Body of pancreas (tissue), 4 donors: ENCODE data around the gene LHFPL3. TPM values are rescaled to one million over a fixed set of nuclear protein-coding genes. Genes with fewer than 3 reads are reported as not detected.

ENCODE experiments used
- ATAC-seq: fragments of 150-250 bp; one replicate; pipeline ENCODE4 v1.9.1; 2016
- DNase-seq, 4 donors: peaks; one replicate each; pipeline ENCODE4 v3.0.0-alpha.2; 2019
- H3K27ac ChIP-seq, 4 donors: fragments of 200-600 bp; sonication (generic); 1 replicate in 3 of 4; 2 replicates in 1 of 4; pipeline versions ENCODE4 v1.5.1 to v1.6.1; 2016 to 2019; ENCODE audit warnings: mild to moderate bottlenecking in 1 of 4, mixed read lengths in 1 of 4, moderate library complexity in 1 of 4
- H3K27me3 ChIP-seq, 2 donors: fragments of 200-600 bp; sonication (generic); one replicate each; pipeline ENCODE4 v1.6.0; 2016; ENCODE audit warnings: mild to moderate bottlenecking in 1 of 2
- H3K36me3 ChIP-seq, 2 donors: fragments of 200-600 bp; sonication (generic); replicated peaks in 1 of 2; 2 replicates each; pipeline ENCODE4 v1.5.1; 2016; ENCODE audit warnings: low read depth in 2 of 2; ENCODE audit not compliant: insufficient read depth in 1 of 2
- H3K4me1 ChIP-seq: fragments of 200-600 bp; sonication (generic); one replicate; pipeline ENCODE4 v1.6.0; 2016
- H3K4me3 ChIP-seq, 2 donors: fragments of 200-600 bp; sonication (generic); 1 replicate in 1 of 2; 2 replicates in 1 of 2; pipeline ENCODE4 v1.5.1; 2016 to 2019
- H3K9me3 ChIP-seq, 3 donors: fragments of 200-600 bp; sonication (generic); 1 replicate in 2 of 3; 2 replicates in 1 of 3; pipeline ENCODE4 v1.5.1; 2016
- POLR2A ChIP-seq, 3 donors: fragments of 450-650 bp; IDR thresholded peaks; one replicate each; pipeline ENCODE4 v1.6.1; 2016; ENCODE audit warnings: antibody characterized with exemption in 3 of 3, mild to moderate bottlenecking in 2 of 3
- WGBS, 2 donors: methylation state at CpG; one replicate each; pipeline ENCODE4 v1.1.5; 2017; 5-methylcytosine and 5-hydroxymethylcytosine counted together
- intact Hi-C: fragments of 100-400 bp; cut with DNase I; formaldehyde crosslinking; loops from one replicate; pipeline ENCODE4 v1.15.1; 2023
- total RNA-seq, 2 donors: library from RNA; depleted of rRNA; stranded (reverse); fragments of >200 nt; gene quantifications; one replicate each; pipeline ENCODE4 v1.1.0, GENCODE V29; 2016
- TF ChIP-seq, protein P1 (sequence below), 7 experiments: fragments of 450-650 bp in 4 of 7; fragments of 200-600 bp in 3 of 7; sonication (generic) in 3 of 7; IDR thresholded peaks; one replicate each; pipeline ENCODE4 v1.5.1; 2016 to 2019; ENCODE audit warnings: antibody characterized with exemption in 7 of 7

The LHFPL3 gene
- total RNA-seq, 2 donors from 2014 or later, result not detected

- Histone ChIP-seq H3K9me3 (no peaks in the 10 kb centered on the region), H3K27ac (no peak overlapping the region), H3K36me3 (no peaks in the 10 kb centered on the region), H3K27me3 (no peaks in the 10 kb centered on the region), H3K4me1 (peaks cover 4% of the 10 kb centered on the region), H3K4me3 (no peak overlapping the region)
- no peak for ATAC-seq
- no peak for TF ChIP-seq POLR2A (IDR thresholded peaks at IDR 0.05)
- TF ChIP-seq, protein P1, sequence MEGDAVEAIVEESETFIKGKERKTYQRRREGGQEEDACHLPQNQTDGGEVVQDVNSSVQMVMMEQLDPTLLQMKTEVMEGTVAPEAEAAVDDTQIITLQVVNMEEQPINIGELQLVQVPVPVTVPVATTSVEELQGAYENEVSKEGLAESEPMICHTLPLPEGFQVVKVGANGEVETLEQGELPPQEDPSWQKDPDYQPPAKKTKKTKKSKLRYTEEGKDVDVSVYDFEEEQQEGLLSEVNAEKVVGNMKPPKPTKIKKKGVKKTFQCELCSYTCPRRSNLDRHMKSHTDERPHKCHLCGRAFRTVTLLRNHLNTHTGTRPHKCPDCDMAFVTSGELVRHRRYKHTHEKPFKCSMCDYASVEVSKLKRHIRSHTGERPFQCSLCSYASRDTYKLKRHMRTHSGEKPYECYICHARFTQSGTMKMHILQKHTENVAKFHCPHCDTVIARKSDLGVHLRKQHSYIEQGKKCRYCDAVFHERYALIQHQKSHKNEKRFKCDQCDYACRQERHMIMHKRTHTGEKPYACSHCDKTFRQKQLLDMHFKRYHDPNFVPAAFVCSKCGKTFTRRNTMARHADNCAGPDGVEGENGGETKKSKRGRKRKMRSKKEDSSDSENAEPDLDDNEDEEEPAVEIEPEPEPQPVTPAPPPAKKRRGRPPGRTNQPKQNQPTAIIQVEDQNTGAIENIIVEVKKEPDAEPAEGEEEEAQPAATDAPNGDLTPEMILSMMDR (IDR thresholded peaks at IDR 0.05), result no peak
- intact Hi-C loops, result no loop called here
- 59 to 100% methylated on average over 1 of the region's 1 CpG for WGBS, 2 donors
- no peak for DNase-seq
Measured at GRCh38 chr7:104656467-104656866, 328.1 kb downstream of the LHFPL3 start.

DNA sequence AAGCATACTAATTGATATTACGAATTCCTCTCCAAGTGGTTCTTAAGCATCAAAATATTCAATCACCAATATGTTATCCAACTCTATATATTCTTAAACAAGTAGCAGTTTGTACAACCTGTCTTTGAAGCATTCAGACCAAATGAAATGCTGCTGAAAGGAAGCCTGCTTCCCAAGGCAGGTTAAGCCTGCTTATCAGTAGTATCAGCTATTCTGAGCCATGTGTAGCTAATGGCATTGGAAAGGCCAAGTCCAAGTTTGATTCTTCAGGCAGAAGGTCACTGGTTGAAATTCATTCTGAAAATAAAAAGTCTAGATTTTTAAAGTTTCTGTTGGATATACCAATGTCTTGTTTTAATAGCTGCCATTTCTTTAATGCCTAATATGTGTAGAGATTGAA lies 328.7 kb downstream of the LHFPL3 start:
- intact Hi-C loops, result no loop called here
- DNase-seq (no peak), ATAC-seq (no peak)
- Histone ChIP-seq H3K4me1 (peaks cover 4% of the 10 kb centered on the region), H3K9me3 (no peaks in the 10 kb centered on the region), H3K27ac (no peak overlapping the region), H3K27me3 (no peaks in the 10 kb centered on the region), H3K36me3 (no peaks in the 10 kb centered on the region), H3K4me3 (no peak overlapping the region)
- 94 to 97% methylated on average over 1 of the region's 1 CpG for WGBS, 2 donors
- TF ChIP-seq, protein P1 (IDR thresholded peaks at IDR 0.05), result no peak

DNA sequence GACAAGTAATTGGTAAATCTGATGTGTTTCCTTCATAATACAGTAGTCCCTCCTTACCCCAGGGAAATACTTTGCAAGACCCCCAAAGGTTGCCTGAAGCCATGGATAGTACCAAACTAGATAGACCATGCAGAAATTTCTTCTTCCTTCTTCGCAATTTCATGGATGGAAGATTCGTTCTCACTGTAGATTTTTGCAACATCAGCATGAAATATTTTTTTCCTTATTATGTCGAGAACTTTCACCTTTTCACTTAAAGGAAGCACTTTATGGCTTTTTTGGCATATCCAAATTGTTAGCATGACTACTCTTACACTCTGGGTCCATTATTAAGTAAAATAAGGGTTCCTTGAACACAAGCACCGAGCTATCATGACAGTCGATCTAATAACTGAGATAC lies 333.2 kb downstream of the LHFPL3 start:
- 53 to 54% methylated on average over 5 of the region's 5 CpGs for WGBS, 2 donors
- H3K4me3 ChIP-seq, result no peak overlapping the region
- DNase-seq (no peak), ATAC-seq (no peak)
- no peaks in the 10 kb centered on the region for H3K4me1 ChIP-seq
- no peaks in the 10 kb centered on the region for H3K27me3 ChIP-seq
- no peaks in the 10 kb centered on the region for H3K9me3 ChIP-seq
- TF ChIP-seq POLR2A (IDR thresholded peaks at IDR 0.05), result no peak
- TF ChIP-seq, protein P1 (IDR thresholded peaks at IDR 0.05), result no peak
- intact Hi-C loops, result no loop called here
- H3K27ac ChIP-seq, result no peak overlapping the region
- H3K36me3 ChIP-seq, result no peaks in the 10 kb centered on the region

DNA sequence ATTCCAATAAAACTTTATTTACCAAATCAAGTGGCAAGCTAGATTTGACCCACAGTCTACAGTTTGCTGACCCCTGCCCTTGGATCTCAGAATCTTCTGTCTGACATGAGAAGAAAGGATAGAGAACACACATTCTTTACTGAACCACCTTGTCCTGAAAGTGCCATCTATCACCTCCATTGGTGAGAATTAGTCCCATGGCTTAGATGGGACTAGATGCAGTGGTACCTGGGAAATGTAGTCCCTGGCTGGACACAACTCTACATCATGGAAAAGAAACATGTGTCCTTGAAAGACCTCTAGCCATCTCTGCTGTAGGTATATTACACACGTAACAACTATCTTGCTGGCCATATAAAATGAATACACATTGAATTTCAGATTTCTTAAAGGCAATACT lies 336.2 kb downstream of the LHFPL3 start:
- no peak for ATAC-seq
- Histone ChIP-seq H3K27me3 (no peaks in the 10 kb centered on the region), H3K4me1 (no peaks in the 10 kb centered on the region), H3K27ac (no peak overlapping the region), H3K9me3 (no peaks in the 10 kb centered on the region), H3K36me3 (no peaks in the 10 kb centered on the region), H3K4me3 (no peak overlapping the region)
- TF ChIP-seq POLR2A (IDR thresholded peaks at IDR 0.05), result no peak
- TF ChIP-seq, protein P1 (IDR thresholded peaks at IDR 0.05), result no peak
- intact Hi-C loops, result no loop called here
- WGBS, 2 donors, result 67 to 82% methylated on average over 1 of the region's 1 CpG
- DNase-seq, result no peak

DNA sequence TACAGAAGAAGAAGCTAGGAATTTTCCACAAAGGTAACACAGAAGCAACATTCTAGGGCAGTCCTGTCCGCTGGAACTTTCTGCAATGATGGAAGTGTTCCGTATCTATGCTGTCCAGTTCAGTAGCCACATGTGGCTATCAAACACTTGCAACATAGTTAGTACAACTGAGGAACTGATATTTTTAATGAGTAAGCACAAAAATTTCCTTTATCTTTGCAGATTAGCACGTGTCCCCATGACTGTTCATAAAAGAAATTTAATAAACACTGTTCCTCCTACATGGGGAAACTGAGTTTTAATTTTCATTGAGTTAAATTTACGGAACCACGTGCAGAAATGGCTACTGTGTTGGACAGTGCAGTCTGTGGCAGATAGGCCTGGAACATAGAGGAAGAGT lies 349.2 kb downstream of the LHFPL3 start:
- WGBS, 2 donors, result 60 to 76% methylated on average over 5 of the region's 5 CpGs
- TF ChIP-seq, protein P1 (IDR thresholded peaks at IDR 0.05), result no peak
- no peak for TF ChIP-seq POLR2A (IDR thresholded peaks at IDR 0.05)
- H3K27ac ChIP-seq, result no peak overlapping the region
- H3K4me1 ChIP-seq, result no peaks in the 10 kb centered on the region
- no peaks in the 10 kb centered on the region for H3K27me3 ChIP-seq
- DNase-seq (no peak), ATAC-seq (no peak)
- H3K36me3 ChIP-seq, result no peaks in the 10 kb centered on the region
- H3K9me3 ChIP-seq, result no peaks in the 10 kb centered on the region
- intact Hi-C loops, result no loop called here
- H3K4me3 ChIP-seq, result no peak overlapping the region
